ENCODE data around the gene NCOA1.

DNA sequence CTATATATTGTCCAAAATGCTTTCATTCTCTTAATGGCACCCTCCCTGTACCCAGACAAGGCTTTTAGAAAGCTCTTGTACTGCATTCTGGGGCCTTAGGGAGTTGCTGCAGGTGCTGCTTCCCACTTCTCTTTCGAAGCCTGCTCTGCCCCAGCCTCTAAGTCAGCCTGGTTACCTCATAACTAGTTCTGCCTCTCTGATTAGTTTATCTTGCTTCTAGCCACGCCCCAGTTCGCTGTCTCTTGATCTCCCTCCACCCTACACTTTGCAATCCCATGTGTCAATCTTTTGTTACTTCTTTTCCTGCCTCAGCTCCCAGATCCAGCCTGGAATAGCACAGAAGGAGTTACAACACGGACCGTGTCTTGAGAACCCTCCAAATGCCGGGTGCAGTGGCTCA, 13.8 kb upstream of the NCOA1 start:
- TF ChIP-seq, protein P1, sequence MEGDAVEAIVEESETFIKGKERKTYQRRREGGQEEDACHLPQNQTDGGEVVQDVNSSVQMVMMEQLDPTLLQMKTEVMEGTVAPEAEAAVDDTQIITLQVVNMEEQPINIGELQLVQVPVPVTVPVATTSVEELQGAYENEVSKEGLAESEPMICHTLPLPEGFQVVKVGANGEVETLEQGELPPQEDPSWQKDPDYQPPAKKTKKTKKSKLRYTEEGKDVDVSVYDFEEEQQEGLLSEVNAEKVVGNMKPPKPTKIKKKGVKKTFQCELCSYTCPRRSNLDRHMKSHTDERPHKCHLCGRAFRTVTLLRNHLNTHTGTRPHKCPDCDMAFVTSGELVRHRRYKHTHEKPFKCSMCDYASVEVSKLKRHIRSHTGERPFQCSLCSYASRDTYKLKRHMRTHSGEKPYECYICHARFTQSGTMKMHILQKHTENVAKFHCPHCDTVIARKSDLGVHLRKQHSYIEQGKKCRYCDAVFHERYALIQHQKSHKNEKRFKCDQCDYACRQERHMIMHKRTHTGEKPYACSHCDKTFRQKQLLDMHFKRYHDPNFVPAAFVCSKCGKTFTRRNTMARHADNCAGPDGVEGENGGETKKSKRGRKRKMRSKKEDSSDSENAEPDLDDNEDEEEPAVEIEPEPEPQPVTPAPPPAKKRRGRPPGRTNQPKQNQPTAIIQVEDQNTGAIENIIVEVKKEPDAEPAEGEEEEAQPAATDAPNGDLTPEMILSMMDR (IDR thresholded peaks at IDR 0.05; ENCODE audit: low read length): no peak
- no peak for TF ChIP-seq EZH2 (IDR thresholded peaks at IDR 0.05; ENCODE audit: borderline replicate concordance, low read length)
